CD4-positive, alpha-beta T cell treated with Interleukin-6 for 4 hours (primary cell): Measurements from ENCODE around the gene UBL7.

Experiments used
- DNase-seq: peaks from one replicate; pipeline ENCODE4 v3.0.0-alpha.2; 2020; ENCODE audit warnings: mixed read lengths

The UBL7 gene

GRCh38 chr15:74438721-74439316 is 22.1 kb downstream of the UBL7 start:
- peak; percentile 83 for DNase-seq

DNA sequence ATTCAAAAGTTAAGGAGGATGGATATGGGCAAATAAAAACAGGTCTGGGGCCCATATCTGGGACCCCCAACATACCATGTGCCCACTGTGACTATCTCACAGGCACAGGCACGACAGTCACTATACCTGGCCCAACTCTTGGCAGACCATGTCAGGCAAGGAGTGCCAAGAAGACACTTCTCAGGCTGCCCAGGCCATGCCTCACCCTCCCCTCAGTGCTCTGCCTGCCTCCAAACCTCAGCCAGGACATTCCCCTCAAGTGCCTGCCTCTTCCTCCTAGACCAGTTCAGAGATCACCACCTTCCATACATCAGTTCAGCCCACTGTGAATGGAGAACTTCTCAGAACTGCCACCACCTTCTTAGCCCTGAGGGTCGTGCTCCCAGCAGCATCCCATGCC is 22.8 kb downstream of the UBL7 start:
- no peak for DNase-seq

- DNase-seq: no peak
Observed at GRCh38 chr15:74434263-74435136, 26.5 kb downstream of the UBL7 start.

DNA sequence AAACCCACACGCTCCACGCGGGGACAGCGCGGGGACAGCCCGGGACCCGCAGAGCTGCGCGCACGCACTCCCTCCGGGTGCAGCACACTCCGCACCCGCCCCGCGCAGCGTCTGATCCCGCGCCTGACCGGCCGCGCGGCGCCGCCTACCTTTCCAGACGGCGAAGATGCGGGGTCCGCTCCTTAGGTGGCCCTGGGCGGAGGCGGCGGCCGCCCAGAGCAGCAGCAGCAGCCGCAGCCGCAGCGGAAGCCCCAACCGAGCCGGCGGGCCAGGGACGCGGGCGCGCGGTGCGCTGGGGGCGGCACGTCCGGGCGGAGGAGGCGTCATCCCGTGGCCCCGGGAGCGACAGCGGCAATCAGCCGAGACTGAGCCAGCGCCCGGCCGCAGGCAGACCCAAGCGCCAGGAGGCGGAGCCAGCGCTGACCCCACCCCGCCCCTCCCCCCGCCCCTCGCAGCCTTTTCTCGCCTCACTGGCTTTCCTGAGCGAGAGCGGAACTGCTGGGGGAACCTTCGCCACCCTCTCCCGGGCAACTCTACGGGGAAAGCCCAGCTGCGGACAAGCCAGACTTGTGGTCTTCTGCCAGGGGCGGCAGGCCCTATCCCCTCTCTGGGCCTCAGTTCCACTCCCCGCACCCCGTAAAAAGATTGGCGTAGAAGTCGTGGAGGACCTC is 27.2 kb downstream of the UBL7 start, which contains the start of gene SEMA7A:
Gene SEMA7A, minus strand, starts transcription at position 367 of the 671 bp plus-strand sequence. Its CDS starts 40 bp downstream, at position 327.
- DNase-seq: peak; percentile 93

DNA sequence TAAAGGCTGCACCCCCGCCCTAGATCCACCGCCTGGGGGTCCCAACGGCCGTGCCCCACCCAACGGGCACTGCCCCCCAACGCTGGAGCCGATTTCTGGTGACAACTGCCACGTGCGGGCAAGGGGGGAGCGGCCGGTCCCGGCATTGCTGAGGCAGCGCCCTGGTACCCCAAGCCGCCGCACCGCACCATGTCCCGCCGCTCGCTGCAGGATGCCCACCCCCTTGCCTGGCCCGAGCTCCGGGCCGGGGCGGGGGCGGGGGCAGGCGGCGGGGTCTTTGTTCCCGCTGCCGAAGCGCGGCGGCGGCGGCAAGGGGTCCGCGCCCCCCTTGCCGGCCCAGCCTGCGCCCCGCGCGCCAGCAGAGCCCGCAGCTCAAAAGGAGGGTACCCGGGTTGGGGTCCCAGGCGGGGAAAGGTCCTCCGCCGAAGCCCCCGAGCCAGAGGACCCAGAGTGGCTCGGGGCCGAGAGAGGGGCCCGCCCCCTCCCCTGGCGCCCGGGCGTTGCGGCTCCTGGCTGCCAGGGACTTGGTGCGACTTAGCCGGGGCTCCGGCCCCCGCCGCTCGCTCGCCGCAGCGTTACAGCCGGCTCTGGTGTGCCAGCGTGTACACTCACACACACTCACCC is 27.9 kb downstream of the UBL7 start:
- DNase-seq: no peak

DNA sequence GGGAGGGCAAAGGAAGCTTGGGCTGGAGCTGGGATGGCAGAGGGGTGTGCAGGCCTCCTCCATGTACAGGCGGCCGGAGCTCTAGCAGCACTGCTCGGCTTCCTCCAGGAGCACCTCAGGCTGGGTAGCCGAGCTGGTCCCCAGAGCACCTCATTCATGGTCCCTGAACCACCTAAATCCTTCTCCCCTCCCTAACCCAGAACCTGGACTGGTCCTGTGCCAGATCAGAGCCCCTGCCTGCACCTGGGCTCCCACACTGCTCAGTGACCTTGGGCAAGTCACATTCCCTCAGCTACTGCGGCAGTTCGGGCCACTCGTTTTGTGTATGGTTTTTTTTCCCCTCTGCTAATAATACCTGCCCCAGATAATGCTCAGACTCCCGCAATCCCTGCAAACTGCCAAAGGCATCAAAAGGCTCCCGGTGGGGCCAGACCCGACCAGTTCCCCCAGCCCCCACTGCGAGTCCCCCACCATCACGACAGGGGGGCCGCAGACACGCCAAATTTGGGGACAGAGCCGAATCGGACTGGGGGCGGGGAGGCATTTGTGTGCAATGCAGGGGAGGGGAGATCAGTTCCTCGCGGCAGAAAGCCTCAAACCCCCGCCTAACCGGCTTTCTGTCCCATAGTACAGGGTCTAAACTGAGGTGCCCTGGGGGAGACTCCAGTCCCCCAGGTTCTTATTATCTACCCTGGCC is 28.5 kb downstream of the UBL7 start:
- no peak for DNase-seq

DNA sequence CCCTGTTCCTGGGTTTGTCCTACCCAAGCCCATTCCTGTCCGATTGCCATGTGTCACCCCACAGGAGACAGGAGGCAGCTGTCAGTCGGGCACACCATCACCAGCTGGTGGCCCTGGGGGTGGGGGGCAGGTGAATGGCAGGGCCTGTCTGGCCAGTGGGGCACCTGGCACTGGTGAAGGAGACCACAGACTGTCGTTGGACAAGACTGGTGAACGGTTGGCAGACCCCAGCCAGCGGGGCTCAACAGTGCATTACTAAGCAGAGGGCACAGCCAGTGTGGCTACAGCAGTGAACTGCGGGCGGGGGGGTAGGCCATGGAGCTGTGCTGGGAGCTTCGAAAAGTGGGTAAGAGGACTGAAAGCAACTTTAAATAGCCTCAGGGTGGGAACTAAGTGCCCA is 29.3 kb downstream of the UBL7 start:
- no peak for DNase-seq

DNA sequence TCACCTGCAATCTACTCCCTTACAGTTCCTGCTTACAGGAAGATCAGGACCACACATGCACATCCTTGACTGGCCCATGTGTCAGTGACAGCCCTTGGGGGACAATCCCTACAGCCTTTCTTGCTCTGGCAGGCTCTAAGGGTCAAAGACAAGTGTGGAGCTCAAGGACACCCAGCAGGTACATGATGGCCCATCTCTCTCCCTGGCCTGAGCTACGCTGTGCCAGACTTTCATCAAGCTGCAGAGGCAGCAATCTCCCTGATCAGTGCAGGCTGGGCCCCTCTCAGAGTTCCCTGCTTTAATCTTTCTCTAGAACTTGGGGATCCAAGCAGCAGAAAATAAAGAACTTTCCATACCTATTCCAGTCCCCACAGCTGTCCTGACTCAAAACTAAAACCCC is 29.8 kb downstream of the UBL7 start:
- DNase-seq: no peak

DNA sequence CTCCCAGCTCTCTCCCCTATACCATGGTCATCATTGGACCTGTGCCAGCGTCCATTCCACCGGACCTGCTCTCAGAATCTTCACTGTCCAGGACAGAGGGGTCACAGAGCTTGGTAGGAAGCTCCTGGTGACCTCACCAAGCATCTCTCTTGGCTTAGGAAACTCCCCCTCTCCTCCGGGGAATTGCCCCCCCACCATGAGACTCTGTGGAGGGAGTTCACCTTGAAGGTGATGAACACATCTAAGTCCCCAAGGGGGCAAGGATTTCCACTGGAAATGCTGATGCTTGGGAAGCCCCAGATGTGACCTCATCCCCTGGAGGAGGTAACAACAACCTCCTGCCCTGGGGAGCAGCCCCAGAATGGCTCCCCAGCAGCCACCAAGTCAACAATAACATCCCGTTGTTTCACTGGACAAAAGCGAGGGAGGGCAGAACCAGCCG is 30.4 kb downstream of the UBL7 start:
- DNase-seq: no peak

GRCh38 chr15:74429781-74430400 is 31.1 kb downstream of the UBL7 start:
- DNase-seq: no peak

DNA sequence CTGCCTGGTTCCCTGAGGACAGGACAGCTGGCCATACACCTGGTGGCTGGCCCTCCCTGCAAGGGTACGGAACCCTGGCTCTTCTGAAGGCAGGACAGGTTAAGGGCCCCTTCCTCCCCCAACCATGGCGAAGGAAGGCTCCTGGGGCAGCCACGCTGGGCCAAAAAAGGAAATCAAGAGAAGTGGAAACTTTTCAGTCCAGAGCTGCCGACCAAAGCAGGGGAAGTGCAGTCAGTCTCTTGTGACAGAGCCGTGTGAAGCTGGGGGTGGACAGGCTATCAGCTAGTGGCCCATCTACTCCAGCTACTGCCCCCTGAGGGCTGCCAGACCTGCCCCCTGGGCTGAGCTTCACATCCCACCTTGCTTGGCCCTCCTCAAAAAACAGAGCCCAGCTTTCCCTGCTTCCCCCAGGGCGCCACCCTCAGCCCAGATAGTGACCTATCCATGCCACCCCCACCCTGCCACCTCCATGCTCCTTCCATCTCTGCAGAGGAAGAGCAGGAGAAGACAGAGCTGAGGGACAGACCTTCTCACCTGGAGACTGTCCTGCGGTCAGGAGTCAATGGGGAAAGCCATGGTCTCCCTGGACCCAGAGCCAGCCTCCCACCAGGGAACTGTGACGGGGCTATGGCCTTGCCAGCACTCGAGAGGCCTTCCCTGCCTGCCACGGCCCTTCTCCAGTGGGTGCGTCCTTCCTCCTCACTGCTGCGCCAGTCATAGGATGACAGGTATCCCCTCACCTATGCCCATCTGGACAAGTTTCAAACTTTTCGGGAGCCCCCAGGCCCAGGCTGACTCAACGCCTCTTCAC is 31.8 kb downstream of the UBL7 start:
- no peak for DNase-seq

DNA sequence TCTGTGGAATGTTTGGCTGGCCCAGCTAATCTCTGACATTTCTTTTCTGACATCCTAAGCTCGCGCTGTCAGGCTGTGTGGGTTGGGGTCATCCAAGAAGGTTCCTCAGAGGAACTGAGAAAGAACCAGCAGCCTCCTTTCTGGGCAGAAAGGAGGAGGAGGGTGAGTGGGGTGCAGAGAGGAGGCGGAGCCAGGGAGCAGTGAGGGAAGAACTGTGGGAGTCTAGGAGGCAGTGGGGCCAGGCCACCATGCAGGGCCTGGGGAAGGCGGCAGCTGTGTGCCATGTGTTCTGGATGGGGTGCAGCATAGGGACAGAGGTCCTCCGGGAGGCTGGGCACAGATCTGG is 32.5 kb downstream of the UBL7 start:
- no peak for DNase-seq

- DNase-seq: no peak
Observed at GRCh38 chr15:74427607-74428441, 33.1 kb downstream of the UBL7 start.

DNA sequence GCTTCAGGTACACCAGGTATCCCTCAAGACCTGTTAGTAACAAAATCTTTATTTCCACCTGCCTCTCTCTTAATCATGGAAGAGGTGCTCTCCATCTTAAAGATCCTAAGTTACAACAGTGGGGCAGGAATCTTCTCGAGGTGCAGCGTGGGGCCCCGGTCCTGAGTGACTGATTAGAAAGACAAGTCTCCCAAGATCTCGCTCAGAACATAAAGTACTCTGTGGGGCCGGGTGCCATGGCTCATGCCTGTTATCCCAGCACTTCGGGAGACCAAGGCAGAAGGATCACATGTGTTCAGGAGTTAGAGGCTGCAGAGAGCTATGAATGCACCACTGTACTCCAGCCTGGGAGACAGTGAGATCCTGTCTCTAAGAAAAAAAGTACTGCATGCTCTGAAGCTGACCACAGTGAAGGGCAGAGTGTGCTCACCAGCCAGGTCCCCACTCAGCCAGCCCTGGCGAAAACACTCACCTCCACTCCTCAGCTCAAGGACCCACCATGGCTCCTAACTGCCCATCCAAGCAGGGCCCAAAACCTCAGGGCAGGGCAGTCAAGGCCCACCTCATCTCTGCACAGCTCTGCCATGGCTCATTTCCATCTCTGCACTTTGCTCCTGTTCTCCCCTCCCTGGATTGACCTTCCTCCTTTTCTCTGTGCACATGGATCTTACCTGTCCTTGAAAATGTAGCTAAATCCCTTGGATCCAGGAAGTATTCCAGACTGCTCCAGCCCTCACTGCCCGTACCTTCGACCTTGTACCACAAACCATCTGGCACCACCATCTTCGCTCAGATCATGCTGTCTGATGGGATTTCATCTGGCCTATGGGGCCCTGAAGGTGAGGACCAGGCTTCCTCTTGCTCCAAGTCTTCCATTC is 34.3 kb downstream of the UBL7 start:
- no peak for DNase-seq

GRCh38 chr15:74425630-74426029 is 35.3 kb downstream of the UBL7 start:
- DNase-seq: no peak

DNA sequence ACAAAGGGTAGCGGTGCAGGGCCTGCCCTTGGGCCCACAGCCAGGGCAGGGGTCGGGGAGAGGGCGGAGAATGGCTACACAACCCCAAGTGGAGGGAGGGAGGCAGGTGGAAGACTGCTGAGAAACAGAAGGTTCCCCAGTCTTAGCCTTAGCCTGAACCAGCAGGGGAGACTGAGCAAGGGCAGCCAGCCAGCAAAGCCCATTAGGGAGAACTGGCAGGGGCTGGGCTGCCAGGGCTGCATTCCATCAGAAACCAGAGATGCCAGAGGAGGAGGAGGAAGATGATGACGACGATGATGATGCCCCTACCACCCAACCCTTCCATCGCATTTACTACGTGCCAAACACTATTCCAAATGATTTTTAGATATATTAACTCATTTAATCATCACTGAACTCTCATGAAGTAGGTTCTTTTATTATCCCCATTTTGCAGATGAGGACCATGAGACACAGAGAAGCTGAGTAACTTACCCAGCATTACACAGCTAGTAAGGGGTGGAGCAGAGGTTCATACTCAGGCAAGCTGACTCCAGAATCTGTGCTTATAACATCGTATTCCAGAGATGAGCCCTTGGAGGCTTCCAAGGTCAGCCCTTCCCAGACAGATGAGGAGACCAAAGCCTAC is 35.9 kb downstream of the UBL7 start:
- DNase-seq: no peak

DNA sequence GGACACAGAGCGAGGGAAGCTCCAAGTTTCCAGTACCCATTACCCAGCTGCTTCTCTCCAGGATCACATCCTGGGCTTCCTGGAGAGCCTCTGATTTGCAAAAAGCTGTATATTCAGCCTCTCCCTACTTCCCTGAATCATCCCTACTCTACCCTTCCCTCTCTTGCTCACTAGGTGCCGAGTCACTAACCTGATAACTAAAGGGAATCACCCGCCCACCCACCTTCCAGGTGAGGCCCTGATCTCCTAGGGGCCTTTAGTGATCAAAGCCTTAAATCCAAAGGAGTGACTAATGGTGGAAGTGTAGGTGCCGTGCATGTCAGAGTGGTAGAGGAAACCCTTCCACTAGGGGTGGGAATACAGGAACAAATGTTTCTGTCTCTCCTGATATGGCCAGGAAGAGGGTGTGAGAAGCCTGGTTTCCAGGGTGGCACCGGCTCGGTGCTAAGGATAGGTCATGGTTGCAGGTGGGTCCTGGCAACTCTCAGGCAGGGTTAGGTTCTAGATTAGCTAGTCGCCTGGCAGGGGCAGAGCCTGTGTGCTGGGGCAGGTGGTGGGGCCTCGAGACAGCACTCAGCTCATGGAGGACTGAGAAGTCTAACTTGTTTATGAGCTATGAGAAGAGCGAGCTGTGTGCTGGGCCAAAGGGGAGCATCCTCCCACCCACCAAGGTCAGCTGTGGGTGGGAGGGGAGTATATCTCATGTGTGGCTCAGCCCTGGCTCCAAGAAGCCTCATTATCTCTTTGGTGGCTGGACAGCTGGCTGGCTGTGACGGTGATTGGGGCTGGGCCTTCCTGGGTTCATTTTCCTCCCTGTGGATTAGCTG is 37.3 kb downstream of the UBL7 start:
- DNase-seq: no peak
